NB4 (cell line): ENCODE data around the gene SLC2A4RG.
A peak's percentile ranks its signal among the peaks of the same experiment; 100 is the strongest.

ENCODE experiments used
- DNase-seq: peaks from one replicate; pipeline ENCODE4 v3.0.0; 2010; ENCODE audit warnings: low read depth
- H3K4me3 ChIP-seq: one replicate; pipeline ENCODE4 v1.5.1; 2011; ENCODE audit warnings: mild to moderate bottlenecking, low read depth, low read length, moderate library complexity
- MYC ChIP-seq: IDR thresholded peaks from 2 replicates; pipeline ENCODE4 v1.6.1; 2011; ENCODE audit warnings: low read depth, low read length
- POLR2A ChIP-seq: IDR thresholded peaks from 2 replicates; pipeline ENCODE4 v1.6.1; 2011; ENCODE audit warnings: mild to moderate bottlenecking; ENCODE audit not compliant: insufficient read length; ENCODE audit errors: extremely low read depth
- TF ChIP-seq, protein P1 (sequence below): IDR thresholded peaks from one replicate; pipeline ENCODE4 v1.5.1; 2012; ENCODE audit warnings: low read depth, low read length
- TF ChIP-seq, protein P2 (sequence below): IDR thresholded peaks from 2 replicates; pipeline ENCODE4 v1.6.1; 2011; ENCODE audit warnings: low read depth, low read length

The SLC2A4RG gene

GRCh38 chr20:63696628-63697356 is 42.8 kb upstream of the SLC2A4RG start, which contains the start of gene TNFRSF6B:
TSS of gene TNFRSF6B (plus strand) at chr20:63696652. CDS start at chr20:63696768, 116 bp downstream.
- DNase-seq, result no peak
- TF ChIP-seq POLR2A, result peak; percentile 9
- TF ChIP-seq, protein P1, sequence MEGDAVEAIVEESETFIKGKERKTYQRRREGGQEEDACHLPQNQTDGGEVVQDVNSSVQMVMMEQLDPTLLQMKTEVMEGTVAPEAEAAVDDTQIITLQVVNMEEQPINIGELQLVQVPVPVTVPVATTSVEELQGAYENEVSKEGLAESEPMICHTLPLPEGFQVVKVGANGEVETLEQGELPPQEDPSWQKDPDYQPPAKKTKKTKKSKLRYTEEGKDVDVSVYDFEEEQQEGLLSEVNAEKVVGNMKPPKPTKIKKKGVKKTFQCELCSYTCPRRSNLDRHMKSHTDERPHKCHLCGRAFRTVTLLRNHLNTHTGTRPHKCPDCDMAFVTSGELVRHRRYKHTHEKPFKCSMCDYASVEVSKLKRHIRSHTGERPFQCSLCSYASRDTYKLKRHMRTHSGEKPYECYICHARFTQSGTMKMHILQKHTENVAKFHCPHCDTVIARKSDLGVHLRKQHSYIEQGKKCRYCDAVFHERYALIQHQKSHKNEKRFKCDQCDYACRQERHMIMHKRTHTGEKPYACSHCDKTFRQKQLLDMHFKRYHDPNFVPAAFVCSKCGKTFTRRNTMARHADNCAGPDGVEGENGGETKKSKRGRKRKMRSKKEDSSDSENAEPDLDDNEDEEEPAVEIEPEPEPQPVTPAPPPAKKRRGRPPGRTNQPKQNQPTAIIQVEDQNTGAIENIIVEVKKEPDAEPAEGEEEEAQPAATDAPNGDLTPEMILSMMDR, result no peak
- H3K4me3 ChIP-seq, result no peak within 1 kb of the TSS

DNA sequence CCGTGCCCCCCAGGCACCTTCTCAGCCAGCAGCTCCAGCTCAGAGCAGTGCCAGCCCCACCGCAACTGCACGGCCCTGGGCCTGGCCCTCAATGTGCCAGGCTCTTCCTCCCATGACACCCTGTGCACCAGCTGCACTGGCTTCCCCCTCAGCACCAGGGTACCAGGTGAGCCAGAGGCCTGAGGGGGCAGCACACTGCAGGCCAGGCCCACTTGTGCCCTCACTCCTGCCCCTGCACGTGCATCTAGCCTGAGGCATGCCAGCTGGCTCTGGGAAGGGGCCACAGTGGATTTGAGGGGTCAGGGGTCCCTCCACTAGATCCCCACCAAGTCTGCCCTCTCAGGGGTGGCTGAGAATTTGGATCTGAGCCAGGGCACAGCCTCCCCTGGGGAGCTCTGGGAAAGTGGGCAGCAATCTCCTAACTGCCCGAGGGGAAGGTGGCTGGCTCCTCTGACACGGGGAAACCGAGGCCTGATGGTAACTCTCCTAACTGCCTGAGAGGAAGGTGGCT is 42.2 kb upstream of the SLC2A4RG start:
- H3K4me3 ChIP-seq, result no peak overlapping the region
- no peak for DNase-seq
- TF ChIP-seq POLR2A, result no peak

DNA sequence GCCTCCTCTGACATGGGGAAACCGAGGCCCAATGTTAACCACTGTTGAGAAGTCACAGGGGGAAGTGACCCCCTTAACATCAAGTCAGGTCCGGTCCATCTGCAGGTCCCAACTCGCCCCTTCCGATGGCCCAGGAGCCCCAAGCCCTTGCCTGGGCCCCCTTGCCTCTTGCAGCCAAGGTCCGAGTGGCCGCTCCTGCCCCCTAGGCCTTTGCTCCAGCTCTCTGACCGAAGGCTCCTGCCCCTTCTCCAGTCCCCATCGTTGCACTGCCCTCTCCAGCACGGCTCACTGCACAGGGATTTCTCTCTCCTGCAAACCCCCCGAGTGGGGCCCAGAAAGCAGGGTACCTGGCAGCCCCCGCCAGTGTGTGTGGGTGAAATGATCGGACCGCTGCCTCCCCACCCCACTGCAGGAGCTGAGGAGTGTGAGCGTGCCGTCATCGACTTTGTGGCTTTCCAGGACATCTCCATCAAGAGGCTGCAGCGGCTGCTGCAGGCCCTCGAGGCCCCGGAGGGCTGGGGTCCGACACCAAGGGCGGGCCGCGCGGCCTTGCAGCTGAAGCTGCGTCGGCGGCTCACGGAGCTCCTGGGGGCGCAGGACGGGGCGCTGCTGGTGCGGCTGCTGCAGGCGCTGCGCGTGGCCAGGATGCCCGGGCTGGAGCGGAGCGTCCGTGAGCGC is 41.6 kb upstream of the SLC2A4RG start:
- DNase-seq, result no peak
- TF ChIP-seq POLR2A (no peak), MYC (no peak)
- TF ChIP-seq, protein P2, sequence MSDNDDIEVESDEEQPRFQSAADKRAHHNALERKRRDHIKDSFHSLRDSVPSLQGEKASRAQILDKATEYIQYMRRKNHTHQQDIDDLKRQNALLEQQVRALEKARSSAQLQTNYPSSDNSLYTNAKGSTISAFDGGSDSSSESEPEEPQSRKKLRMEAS, result no peak
- TF ChIP-seq, protein P1, result no peak
- no peak overlapping the region for H3K4me3 ChIP-seq

DNA sequence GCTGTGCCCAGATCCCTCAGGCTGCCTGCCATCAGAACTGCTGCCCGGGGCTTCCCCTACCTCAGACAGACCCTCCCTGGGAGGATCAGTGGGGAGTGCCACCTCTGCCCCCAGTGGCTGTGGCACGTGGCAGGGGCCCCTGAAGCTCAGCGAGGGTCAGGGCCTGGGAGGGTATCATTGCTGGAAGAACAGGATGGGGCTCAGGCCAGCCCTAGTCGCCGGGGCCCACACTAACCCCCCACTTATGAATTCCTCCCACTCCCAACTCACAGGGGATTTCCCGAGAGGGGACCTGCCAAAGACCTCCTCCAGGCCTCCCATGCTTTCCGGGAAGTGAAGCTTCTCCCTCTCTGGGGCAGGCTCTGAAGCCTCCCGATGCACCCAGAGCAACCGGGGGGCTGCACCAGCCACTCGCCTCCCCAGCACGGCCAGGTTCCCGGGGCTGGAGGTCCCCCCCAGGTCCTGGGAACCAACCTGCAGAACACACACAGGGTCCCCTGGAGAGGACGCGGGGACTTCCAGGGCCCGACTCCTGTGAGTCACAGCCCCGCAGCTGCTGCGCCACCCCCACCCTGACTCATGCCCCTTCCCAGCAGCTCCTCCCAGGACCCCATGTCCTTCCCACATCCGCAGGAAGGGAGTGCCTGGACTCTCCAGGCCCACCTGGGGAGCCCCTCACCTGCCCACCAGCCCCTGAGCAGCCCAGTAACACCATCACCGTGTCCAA is 40.7 kb upstream of the SLC2A4RG start:
- H3K4me3 ChIP-seq, result no peak overlapping the region
- TF ChIP-seq MYC, result peak; percentile 63; the same call in 1 of the 2 replicates
- TF ChIP-seq, protein P2, result peak; percentile 43; the same call in 1 of the 2 replicates
- TF ChIP-seq POLR2A, result peak; percentile 6
- TF ChIP-seq, protein P1, result no peak
- DNase-seq, result peak; percentile 87

DNA sequence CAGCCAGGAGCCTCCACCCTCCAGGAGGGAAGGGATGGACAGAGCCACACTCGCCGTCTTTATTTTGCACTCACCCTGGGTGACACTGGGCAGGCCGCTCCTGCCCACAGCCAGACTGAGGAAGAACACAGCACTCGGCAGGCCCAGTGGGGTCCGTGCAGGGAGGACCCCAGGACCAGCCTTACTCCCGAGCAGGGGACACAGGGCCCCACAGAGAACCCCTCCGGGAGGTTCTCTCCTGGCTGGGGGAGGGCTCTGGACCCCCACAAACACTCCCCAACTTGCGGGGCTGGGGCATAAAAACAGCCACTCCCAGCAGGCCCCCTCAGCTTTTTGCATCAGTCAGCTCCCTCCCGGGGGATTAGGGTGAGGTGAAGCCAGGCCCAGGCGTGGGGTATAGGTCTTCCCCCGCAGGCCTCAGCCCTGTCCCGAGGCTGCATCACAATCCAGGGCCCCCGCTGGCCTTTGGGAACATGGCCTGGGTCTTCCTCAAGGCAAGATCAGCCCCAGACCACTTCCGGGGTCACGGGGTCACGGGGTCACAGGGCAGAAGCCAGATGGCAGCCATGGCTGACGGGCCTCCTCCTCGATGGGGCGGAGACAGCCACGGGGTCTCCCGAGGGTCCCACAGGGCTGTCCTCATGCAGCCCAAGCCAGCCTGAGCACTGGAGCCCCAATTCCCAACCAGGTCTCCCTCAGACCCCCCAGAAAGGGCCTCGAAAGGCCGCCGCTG is 39.9 kb upstream of the SLC2A4RG start:
- H3K4me3 ChIP-seq, result no peak overlapping the region
- TF ChIP-seq POLR2A, result peak; percentile 4
- no peak for TF ChIP-seq MYC
- DNase-seq, result peak; percentile 76

DNA sequence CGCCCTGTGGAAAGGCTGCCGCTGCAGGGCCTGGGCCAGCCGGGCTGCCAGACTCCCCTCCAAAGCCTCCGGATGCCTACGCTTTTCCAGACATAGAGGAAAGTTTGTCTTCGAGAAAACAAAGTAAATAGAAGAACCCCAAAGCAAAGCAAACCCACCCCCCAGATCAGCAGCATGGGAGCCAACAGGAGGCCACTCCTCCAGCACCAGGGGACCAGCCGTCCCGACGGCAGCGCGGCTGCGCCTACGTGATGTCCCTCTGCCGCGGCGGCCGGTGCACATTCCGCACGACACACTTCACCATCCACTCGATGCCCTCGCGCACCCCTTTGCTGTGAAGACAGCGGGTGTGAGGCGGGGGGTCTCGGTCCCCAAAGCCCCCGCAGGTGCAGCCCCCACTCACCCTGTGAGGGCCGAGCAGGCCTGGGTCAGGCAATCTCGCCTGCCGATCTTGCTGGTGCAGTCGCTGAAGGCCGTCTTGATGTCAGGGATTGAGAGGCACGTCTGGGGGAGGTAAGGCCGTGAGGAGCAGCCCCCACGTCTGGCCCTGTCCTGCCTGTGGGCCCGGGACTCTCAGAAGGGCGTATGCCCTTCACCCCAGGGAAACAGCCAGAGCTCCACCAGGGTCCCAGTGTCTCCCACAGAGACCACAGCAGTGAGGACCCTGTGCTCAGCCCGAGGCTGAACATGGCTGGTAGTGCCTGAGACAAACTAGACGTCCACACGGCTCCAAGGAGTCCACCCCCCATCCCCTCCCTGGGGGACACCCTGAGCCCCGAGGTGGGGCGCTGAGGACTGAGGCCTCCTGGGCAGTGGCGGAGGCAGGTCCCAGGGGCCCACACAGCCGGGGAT is 39.2 kb upstream of the SLC2A4RG start:
- no peak for DNase-seq
- peak; percentile 14 for TF ChIP-seq POLR2A
- TF ChIP-seq, protein P1, result no peak
- H3K4me3 ChIP-seq, result no peak overlapping the region
